SKM-1 treated with dmso at 0.1 percent for 144 hours (cell line): Measurements from ENCODE around the gene MAGI3.
A peak's percentile ranks its signal among the peaks of the same experiment; 100 is the strongest.

Source experiments
- DNase-seq: peaks from one replicate; lab custom pipeline; 2025; ENCODE audit not compliant: unreplicated experiment; lab: John Stamatoyannopoulos, UW

The MAGI3 gene

GRCh38 chr1:113652771-113653170 is 262.5 kb downstream of the MAGI3 start:
- no peak for DNase-seq

GRCh38 chr1:113653741-113654140 is 263.4 kb downstream of the MAGI3 start:
- DNase-seq = no peak

- DNase-seq = no peak
Measured at GRCh38 chr1:113654883-113655282, 264.6 kb downstream of the MAGI3 start.

- no peak for DNase-seq
Measured at GRCh38 chr1:113657126-113657525, 266.8 kb downstream of the MAGI3 start.

GRCh38 chr1:113657556-113658063 is 267.3 kb downstream of the MAGI3 start:
- DNase-seq = no peak

- DNase-seq = no peak
Measured at GRCh38 chr1:113659035-113659434, 268.7 kb downstream of the MAGI3 start.

- no peak for DNase-seq
Measured at GRCh38 chr1:113659556-113659955, 269.2 kb downstream of the MAGI3 start.

- DNase-seq = no peak
Measured at GRCh38 chr1:113660088-113660487, 269.8 kb downstream of the MAGI3 start.

GRCh38 chr1:113662101-113662500 is 271.8 kb downstream of the MAGI3 start:
- DNase-seq = no peak

GRCh38 chr1:113663165-113663951 is 273.0 kb downstream of the MAGI3 start:
- DNase-seq = peak; percentile 66

- DNase-seq = no peak
Measured at GRCh38 chr1:113665071-113665470, 274.8 kb downstream of the MAGI3 start.

GRCh38 chr1:113666126-113666525 is 275.8 kb downstream of the MAGI3 start:
- no peak for DNase-seq

GRCh38 chr1:113669988-113670387 is 279.7 kb downstream of the MAGI3 start:
- DNase-seq = no peak

- DNase-seq = no peak
Measured at GRCh38 chr1:113670650-113671049, 280.3 kb downstream of the MAGI3 start.

GRCh38 chr1:113672491-113672890 is 282.2 kb downstream of the MAGI3 start:
- no peak for DNase-seq

GRCh38 chr1:113674591-113674990 is 284.3 kb downstream of the MAGI3 start:
- DNase-seq = no peak

GRCh38 chr1:113675302-113675701 is 285.0 kb downstream of the MAGI3 start:
- peak; percentile 15 for DNase-seq

GRCh38 chr1:113676524-113676923 is 286.2 kb downstream of the MAGI3 start:
- no peak for DNase-seq

- DNase-seq = peak; percentile 47
Measured at GRCh38 chr1:113677250-113678158, 287.2 kb downstream of the MAGI3 start.

GRCh38 chr1:113678159-113678469 is 287.8 kb downstream of the MAGI3 start:
- no peak for DNase-seq

GRCh38 chr1:113681596-113682337 is 291.5 kb downstream of the MAGI3 start:
- DNase-seq = no peak
